K562 (cell line): Measurements from ENCODE around the gene ALKBH3. TPM values are rescaled to one million over a fixed set of nuclear protein-coding genes. Genes with fewer than 3 reads are reported as not detected.

Source experiments
- ATAC-seq: fragments of 200-7000 bp; cut with Tn5 transposase; 3 replicates; pipeline ENCODE4 v1.9.1; 2020; ENCODE audit warnings: moderate library complexity
- BruUV-seq: library from RNA; stranded (reverse); fragments of 400-500 nt; replicated peaks from 2 replicates; lab custom pipeline; 2021; lab: Mats Ljungman, UMichigan
- CTCF ChIA-PET: fragments of 300-600 bp; formaldehyde crosslinking; extraction: SDS; loops from one replicate; lab custom pipeline; 2021; ENCODE audit warnings: low intra/inter-chr PET ratio; lab: Yijun Ruan, JAX
- POLR2A ChIA-PET: fragments of 300-600, 350-650 bp; sonication (Branson Sonifier 250); formaldehyde crosslinking; extraction: SDS; loops from one replicate; lab custom pipeline; 2021; ENCODE audit warnings: antibody characterized with exemption, inconsistent platforms; lab: Yijun Ruan, JAX
- DNase-seq, 4 experiments: peaks; one replicate each; pipeline versions ENCODE4 v3.0.0 to v3.0.0-alpha.2; 2011 to 2018; ENCODE audit warnings: low spot score in 3 of 4, mixed read lengths in 3 of 4; ENCODE audit errors: extremely low read depth in 1 of 4
- FAIRE-seq: peaks from 2 replicates; lab custom pipeline; 2011; peaks lifted over from hg19 to GRCh38; lab: Jason Lieb, UNC
- H2AFZ ChIP-seq: 2 replicates; pipeline ENCODE4 v1.6.0; 2011; ENCODE audit warnings: low read depth, low read length, control low read depth, inconsistent platforms
- H3K27ac ChIP-seq: fragments of 200-600 bp; 3 replicates; pipeline ENCODE4 v1.8.0; 2011; ENCODE audit warnings: low read depth, mild to moderate bottlenecking, control low read depth, inconsistent platforms, low read length, moderate library complexity, mixed read lengths; ENCODE audit errors: extremely low read depth
- H3K27me3 ChIP-seq, 2 experiments: fragments of 300-600 bp in 1 of 2; 2 replicates in 1 of 2; 3 replicates in 1 of 2; pipeline versions ENCODE4 v1.6.0 to v1.8.0; 2011; ENCODE audit warnings: inconsistent platforms in 2 of 2, low read length in 2 of 2, mild to moderate bottlenecking in 1 of 2, mixed read lengths in 1 of 2, moderate library complexity in 1 of 2; ENCODE audit not compliant: control insufficient read depth in 2 of 2, insufficient read depth in 2 of 2
- H3K36me3 ChIP-seq: fragments of 300-600 bp; 3 replicates; pipeline ENCODE4 v1.8.0; 2011; ENCODE audit warnings: mild to moderate bottlenecking, low read length, inconsistent platforms; ENCODE audit not compliant: control insufficient read depth, insufficient read depth
- H3K4me1 ChIP-seq, 2 experiments: fragments of 200-600 bp in 1 of 2; replicated peaks in 1 of 2; 2 replicates in 1 of 2; 3 replicates in 1 of 2; pipeline versions ENCODE4 v1.5.1 to v1.8.0; 2011; ENCODE audit warnings: inconsistent platforms in 2 of 2, low read length in 2 of 2, mild to moderate bottlenecking in 1 of 2, mixed read lengths in 1 of 2, moderate library complexity in 1 of 2; ENCODE audit not compliant: control insufficient read depth in 2 of 2, insufficient read depth in 2 of 2
- H3K4me2 ChIP-seq: 2 replicates; pipeline ENCODE4 v1.6.1; 2011; ENCODE audit warnings: low read length, control low read depth, inconsistent platforms, mixed read lengths; ENCODE audit not compliant: insufficient read depth
- H3K4me3 ChIP-seq: fragments of 200-600 bp; sonication (generic), shearing (Covaris generic); 2 replicates; pipeline ENCODE4 v1.5.1; 2016; ENCODE audit warnings: control low read depth, inconsistent platforms
- H3K79me2 ChIP-seq: fragments of 200-600 bp; 3 replicates; pipeline ENCODE4 v1.8.0; 2011; ENCODE audit warnings: low read length, inconsistent platforms; ENCODE audit not compliant: control insufficient read depth, insufficient read depth
- H3K9ac ChIP-seq, 2 experiments: 2 replicates each; pipeline versions ENCODE4 v1.6.0 to v1.6.1; 2011; ENCODE audit warnings: low read depth in 2 of 2, low read length in 2 of 2, control low read depth in 1 of 2, inconsistent platforms in 1 of 2, mild to moderate bottlenecking in 1 of 2, mixed read lengths in 1 of 2; ENCODE audit not compliant: insufficient read depth in 1 of 2
- H3K9me1 ChIP-seq: one replicate; pipeline ENCODE4 v1.6.0; 2011; ENCODE audit warnings: inconsistent platforms, mild to moderate bottlenecking, low read length, moderate library complexity; ENCODE audit not compliant: control insufficient read depth, insufficient read depth
- H3K9me3 ChIP-seq: replicated peaks from 2 replicates; pipeline ENCODE4 v1.5.1; 2011; ENCODE audit warnings: low read depth, low read length, inconsistent platforms; ENCODE audit not compliant: control insufficient read depth, insufficient read depth
- H4K20me1 ChIP-seq: replicated peaks from 2 replicates; pipeline ENCODE4 v1.6.1; 2011; ENCODE audit warnings: low read length, inconsistent platforms, mixed read lengths; ENCODE audit not compliant: control insufficient read depth, insufficient read depth
- C11orf30 ChIP-seq: fragments of 450-650 bp; IDR thresholded peaks from 2 replicates; pipeline ENCODE4 v1.6.1; 2016; ENCODE audit warnings: low read depth, mild to moderate bottlenecking
- CBX8 ChIP-seq: fragments of 200-600 bp; sonication (generic); IDR thresholded peaks from 2 replicates; pipeline ENCODE4 v1.6.1; 2012; ENCODE audit warnings: borderline replicate concordance, mixed run types, low read depth, mild to moderate bottlenecking, moderate library complexity, mixed read lengths, low read length, control low read depth, inconsistent platforms; ENCODE audit not compliant: poor library complexity, severe bottlenecking; ENCODE audit errors: extremely low read depth
- CREB1 ChIP-seq, 2 experiments: sonication (generic) in 1 of 2; formaldehyde crosslinking in 1 of 2; IDR thresholded peaks; 2 replicates each; pipeline versions ENCODE4 v1.6.1 to v1.8.0; 2012 to 2022; ENCODE audit warnings: inconsistent platforms in 1 of 2, mild to moderate bottlenecking in 1 of 2, missing genetic modification reagents in 1 of 2, moderate library complexity in 1 of 2
- FOXK1 ChIP-seq: sonication (generic); formaldehyde crosslinking; IDR thresholded peaks from 2 replicates; pipeline ENCODE4 v1.8.0; 2022; ENCODE audit warnings: missing genetic modification reagents, mild to moderate bottlenecking, borderline replicate concordance
- MAFG ChIP-seq: fragments of 450-650 bp; conservative IDR thresholded peaks from 2 replicates; pipeline ENCODE4 v1.6.1; 2016; ENCODE audit warnings: missing genetic modification characterization, missing compliant biosample characterization
- NFE2 ChIP-seq: IDR thresholded peaks from 2 replicates; pipeline ENCODE4 v1.6.1; 2014; ENCODE audit warnings: antibody characterized with exemption, low read depth
- U2AF1 ChIP-seq: fragments of 200-400 bp; formaldehyde crosslinking; optimal IDR thresholded peaks from 2 replicates; pipeline ENCODE3; 2017; ENCODE audit warnings: mild to moderate bottlenecking, low read depth, low read length, moderate library complexity
- ZFP1 ChIP-seq: fragments of 450-650 bp; formaldehyde crosslinking; IDR thresholded peaks from 2 replicates; pipeline ENCODE4 v1.4.0; 2020; ENCODE audit warnings: mild to moderate bottlenecking, mixed read lengths
- ZNF184 ChIP-seq: sonication (generic); formaldehyde crosslinking; IDR thresholded peaks from 2 replicates; pipeline ENCODE4 v1.5.0; 2020; ENCODE audit warnings: missing genetic modification reagents
- ZNF354B ChIP-seq: fragments of 250-450 bp; sonication (Bioruptor Pico); IDR thresholded peaks from 2 replicates; pipeline ENCODE4 v1.4.0; 2020
- ZNF384 ChIP-seq: IDR thresholded peaks from 2 replicates; pipeline ENCODE4 v1.6.1; 2012; ENCODE audit warnings: low read depth, low read length, improper control_type of control experiment
- WGBS: fragments of 100-300 bp; shearing (Covaris generic); methylation state at CpG from one replicate; pipeline ENCODE4 v1.1.6; 2016; ENCODE audit warnings: low coverage, mixed read lengths; ENCODE audit not compliant: insufficient coverage; ENCODE audit errors: missing lambda C conversion rate; 5-methylcytosine and 5-hydroxymethylcytosine counted together
- in situ Hi-C: fragments of 300-500 bp; cut with MboI; formaldehyde crosslinking; loops from 4 replicates; pipeline ENCODE4 v1.15.0; 2018; ENCODE audit warnings: inconsistent platforms, mixed read lengths
- intact Hi-C: fragments of 100-400 bp; cut with micrococcal nuclease; formaldehyde crosslinking; loops from 2 replicates; pipeline ENCODE4 v1.14.2; 2022
- polyA plus RNA-seq, 8 experiments: library from polyadenylated mRNA; depleted of rRNA in 4 of 8; stranded (reverse) in 5 of 8; unstranded in 3 of 8; fragments of >200 nt; fragmentation: Nextera tagmentation in 2 of 8; fragmentation: Illumina TruSeq in 1 of 8; extraction: Ambion mirVana in 2 of 8; extraction: Trizol in 1 of 8; gene quantifications; 2 replicates each; pipeline versions ENCODE4 v1.2.1 to v1.2.3, GENCODE V29; 2011 to 2014; ENCODE audit warnings: inconsistent platforms in 1 of 8, missing spikeins in 1 of 8
- total RNA-seq, 7 experiments: library from RNA; depleted of rRNA in 6 of 7; stranded (reverse); fragments of >200 nt in 6 of 7; fragmentation: Illumina TruSeq in 2 of 7; extraction: Trizol in 2 of 7; gene quantifications; 2 replicates each; pipeline versions ENCODE4 v1.2.1 to v1.2.3, GENCODE V29; 2011 to 2021; ENCODE audit warnings: low replicate concordance in 1 of 7

ALKBH3 gene
- total and polyA plus RNA-seq, 9 of the 15 experiments (the other 6 are each of a cell fraction or from before 2014, with no cell fraction given): 16.0 to 49.9 (median 36.5) TPM

GRCh38 chr11:43967661-43968060, 87.0 kb downstream of the ALKBH3 start:
- H3K9me3 ChIP-seq: 0 out of 2 replicates have a peak, but pooled peaks cover 2% of the 10 kb centered on the region

GRCh38 chr11:43968719-43969118, 88.1 kb downstream of the ALKBH3 start:
- Histone ChIP-seq H3K9ac (no peak overlapping the region), H3K79me2 (no peaks in the 10 kb centered on the region), H2AFZ (no peak overlapping the region), H3K9me1 (no peaks in the 10 kb centered on the region), H3K9me3 (0 out of 2 replicates have a peak, but pooled peaks cover 2% of the 10 kb centered on the region), H3K36me3 (no peaks in the 10 kb centered on the region), H4K20me1 (no peaks in the 10 kb centered on the region), H3K4me1 (no peaks in the 10 kb centered on the region), H3K4me3 (no peak overlapping the region), H3K4me2 (no peak overlapping the region), H3K27ac (no peak overlapping the region), H3K27me3 (no peaks in the 10 kb centered on the region; a peak in 1 of 5 replicates)
- peak; percentile 15 for FAIRE-seq
- in situ Hi-C loops (no loop called here), intact Hi-C loops (no loop called here)
- no TSS peak for BruUV-seq
- DNase-seq: no peak
- 0 out of 3 replicates have a peak, but pooled peaks have one; percentile 28 for ATAC-seq
- POLR2A ChIA-PET: interaction anchor here (1.6 kb wide), 1 partner anchor 14 kb away, joined by 3 read pairs; no protein-coding TSS in a partner anchor
- CTCF ChIA-PET: no interaction called here
- TF ChIP-seq CBX8: no peak
- peak; percentile 26; the same call in 1 of the 2 replicates for TF ChIP-seq C11orf30
- TF ChIP-seq MAFG (tag): 0 out of 2 replicates have a peak, but pooled peaks have one; percentile 8
- TF ChIP-seq ZNF384: no peak
- TF ChIP-seq ZNF184: no peak
- TF ChIP-seq NFE2: peak; percentile 37; the same call in 1 of the 2 replicates
- no peak for TF ChIP-seq ZNF354B
- 2% methylated on average over 4 of the region's 4 CpGs for WGBS

More at GRCh38 chr11:43967661-43968060, 87.0 kb downstream of the ALKBH3 start:
- no peak for ATAC-seq
- WGBS: 0% methylated on average over 2 of the region's 2 CpGs
- Histone ChIP-seq H3K4me3 (no peak overlapping the region), H3K9ac (no peak overlapping the region), H3K4me1 (no peaks in the 10 kb centered on the region; a peak in 1 of 5 replicates), H2AFZ (no peak overlapping the region), H3K9me1 (no peaks in the 10 kb centered on the region), H3K4me2 (no peak overlapping the region), H3K79me2 (no peaks in the 10 kb centered on the region), H3K27me3 (no peaks in the 10 kb centered on the region; a peak in 1 of 5 replicates), H3K27ac (no peak overlapping the region), H3K36me3 (no peaks in the 10 kb centered on the region), H4K20me1 (no peaks in the 10 kb centered on the region)
- CTCF ChIA-PET: no interaction called here
- intact Hi-C loops: no loop called here
- DNase-seq: no peak
- in situ Hi-C loops: no loop called here
- no TSS peak for BruUV-seq
- POLR2A ChIA-PET: no interaction called here
- TF ChIP-seq U2AF1 (no peak), FOXK1 (no peak), ZFP1 (CRISPR knock-in tag) (no peak), CREB1 (IDR thresholded peaks at IDR 0.05) (no peak), CREB1 (CRISPR knock-in tag; IDR thresholded peaks at IDR 0.05) (no peak)
- FAIRE-seq: no peak
